GM19240 (cell line): ENCODE measurements around the gene RPS27L.
A peak's percentile ranks its signal among the peaks of the same experiment; 100 is the strongest.

Source experiments
- DNase-seq: peaks from one replicate; pipeline ENCODE4 v3.0.0; 2011; ENCODE audit warnings: low spot score; ENCODE audit not compliant: insufficient read length

RPS27L gene

DNA sequence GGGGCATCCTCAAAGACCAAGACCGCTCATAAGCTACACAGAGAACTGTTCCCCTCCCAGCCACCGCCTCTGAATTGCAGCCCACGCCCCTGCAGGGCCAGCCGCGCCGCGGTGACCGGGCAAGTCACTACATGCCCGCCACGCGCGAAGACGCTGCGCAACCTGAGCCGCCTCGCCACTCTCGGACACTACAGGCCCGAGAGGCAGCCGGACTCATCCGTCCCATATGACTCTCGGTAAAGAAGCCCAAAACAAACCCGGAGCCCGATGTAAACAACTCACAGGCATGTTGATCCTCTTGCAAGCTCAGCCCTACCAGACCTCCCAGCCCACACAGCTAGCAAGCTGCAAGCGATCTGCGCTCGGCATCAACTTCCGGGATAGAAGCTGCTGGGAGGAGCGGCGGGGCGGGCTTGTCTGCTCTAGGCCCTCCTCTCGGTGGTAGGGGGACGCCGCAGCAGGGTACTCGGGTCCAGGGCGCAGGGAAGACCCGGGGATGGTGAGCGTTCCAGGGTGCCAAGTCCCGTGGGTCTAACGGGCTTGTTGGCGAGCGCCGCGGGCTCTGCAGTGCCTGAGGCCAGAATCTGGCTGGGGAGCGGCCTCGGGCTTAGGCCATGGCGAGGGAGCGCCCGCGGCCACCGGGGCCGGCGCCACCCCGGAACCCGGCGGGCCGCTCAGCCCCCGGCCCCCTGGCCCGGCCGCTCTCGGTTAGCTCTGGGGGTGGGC, at the start of gene RPS27L:
TSS of gene RPS27L (minus strand) at position 360 of the 726 bp plus-strand sequence. CDS start at position 288, 72 bp downstream.
- peak; percentile 85 for DNase-seq

DNA sequence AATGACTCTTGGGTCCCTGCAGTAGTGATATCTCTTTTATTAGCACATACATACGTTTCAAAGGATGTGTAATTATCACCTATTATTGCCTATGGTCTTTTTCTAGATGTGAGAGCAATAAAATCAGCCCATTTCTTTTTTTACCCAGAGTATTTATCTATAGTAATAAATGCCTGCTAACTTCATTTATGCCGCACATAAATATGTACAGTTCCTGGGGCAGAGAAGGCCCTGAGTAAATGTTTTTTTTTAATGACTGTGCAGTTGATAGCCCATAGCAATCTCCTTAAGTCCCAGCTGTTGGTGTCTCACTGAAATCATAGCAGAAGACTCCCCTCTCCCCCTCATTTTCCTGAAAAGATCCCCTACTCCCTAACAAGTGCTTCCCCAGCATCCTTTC, 48.8 kb upstream of the RPS27L start:
- DNase-seq, result no peak

DNA sequence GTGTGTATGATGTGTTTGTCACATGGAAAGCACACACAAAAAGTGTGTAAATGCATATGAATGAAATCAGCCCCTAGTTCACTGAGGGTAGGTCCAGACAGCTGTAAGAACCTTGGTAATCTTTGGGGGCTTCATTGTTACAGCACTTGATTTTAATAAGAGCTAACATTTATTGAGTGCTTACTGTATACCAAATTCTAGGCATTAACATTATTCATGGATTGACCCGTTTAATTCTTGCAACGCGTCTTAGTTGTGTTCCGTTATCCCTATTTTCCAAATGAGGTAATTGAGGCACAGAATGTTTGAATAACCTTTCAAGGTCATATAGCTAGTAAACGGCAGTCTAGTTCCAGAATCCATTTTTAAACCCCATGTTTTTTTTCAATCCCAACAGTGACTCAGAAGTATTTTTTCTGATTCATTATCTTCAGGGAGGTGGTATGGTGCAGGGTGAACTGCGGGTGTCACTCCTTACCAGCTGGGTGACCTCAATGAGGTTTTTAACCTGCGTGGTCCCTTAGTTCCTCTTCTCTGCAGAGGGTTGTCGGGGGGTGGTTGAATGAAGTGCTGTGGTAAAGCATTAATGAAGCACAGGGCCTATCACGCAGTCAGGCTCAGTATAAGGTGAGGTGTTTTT, 46.3 kb upstream of the RPS27L start:
- DNase-seq, result no peak

DNA sequence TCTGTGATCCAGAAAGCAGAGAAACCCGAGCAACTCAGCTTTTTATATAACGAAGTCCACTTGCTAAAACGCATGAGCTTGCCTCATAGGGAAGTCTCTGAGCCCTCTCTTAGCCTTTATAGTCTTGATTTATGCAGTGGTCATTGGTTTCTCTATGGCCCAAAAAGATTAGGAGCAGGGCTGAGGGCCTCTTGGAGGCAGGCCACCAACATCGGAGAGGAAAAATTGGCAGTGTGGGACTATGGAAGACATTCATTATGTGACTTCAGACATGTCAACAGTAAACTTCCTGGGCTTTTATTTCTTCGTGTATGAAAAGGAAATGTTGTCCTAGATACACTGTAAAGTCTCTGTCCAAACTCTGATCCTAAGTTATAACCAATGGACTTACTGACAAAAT, 45.6 kb upstream of the RPS27L start:
- no peak for DNase-seq

DNA sequence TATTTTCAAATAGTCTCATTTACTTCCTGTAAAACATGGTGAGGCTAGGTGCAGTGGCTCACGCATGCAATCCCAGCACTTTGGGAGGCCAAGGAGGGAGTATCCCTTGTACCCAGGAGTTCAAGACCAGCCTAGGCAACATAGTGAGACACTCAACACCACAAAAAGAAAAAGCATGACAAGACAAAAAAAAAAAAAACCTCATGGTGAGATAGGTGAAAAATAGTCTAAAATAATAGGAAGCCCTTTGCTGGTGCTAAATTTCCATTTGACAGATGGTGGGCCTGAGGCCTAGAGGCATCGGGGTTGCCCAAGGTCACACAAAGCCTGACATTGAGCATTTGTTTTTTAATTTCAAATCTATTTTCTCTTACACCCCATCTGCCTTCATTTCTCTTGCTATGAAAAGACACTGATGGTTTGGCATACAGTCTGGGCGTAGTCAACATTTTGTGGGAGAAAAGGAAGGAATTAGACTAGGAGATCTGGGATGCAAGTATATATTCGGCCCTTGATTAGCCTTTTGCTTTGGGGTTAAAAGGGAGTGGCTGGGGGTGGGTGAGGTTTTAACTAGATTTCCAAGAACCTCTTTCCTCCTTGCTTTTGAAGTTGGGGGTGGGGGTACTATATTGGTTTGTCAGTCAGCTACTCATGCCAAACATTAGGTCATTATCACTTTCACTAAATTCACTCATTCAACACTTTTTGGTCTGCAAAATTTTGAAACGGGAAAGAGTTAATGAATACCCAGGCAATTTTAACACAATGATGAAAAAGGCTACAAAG, 43.4 kb upstream of the RPS27L start:
- no peak for DNase-seq

DNA sequence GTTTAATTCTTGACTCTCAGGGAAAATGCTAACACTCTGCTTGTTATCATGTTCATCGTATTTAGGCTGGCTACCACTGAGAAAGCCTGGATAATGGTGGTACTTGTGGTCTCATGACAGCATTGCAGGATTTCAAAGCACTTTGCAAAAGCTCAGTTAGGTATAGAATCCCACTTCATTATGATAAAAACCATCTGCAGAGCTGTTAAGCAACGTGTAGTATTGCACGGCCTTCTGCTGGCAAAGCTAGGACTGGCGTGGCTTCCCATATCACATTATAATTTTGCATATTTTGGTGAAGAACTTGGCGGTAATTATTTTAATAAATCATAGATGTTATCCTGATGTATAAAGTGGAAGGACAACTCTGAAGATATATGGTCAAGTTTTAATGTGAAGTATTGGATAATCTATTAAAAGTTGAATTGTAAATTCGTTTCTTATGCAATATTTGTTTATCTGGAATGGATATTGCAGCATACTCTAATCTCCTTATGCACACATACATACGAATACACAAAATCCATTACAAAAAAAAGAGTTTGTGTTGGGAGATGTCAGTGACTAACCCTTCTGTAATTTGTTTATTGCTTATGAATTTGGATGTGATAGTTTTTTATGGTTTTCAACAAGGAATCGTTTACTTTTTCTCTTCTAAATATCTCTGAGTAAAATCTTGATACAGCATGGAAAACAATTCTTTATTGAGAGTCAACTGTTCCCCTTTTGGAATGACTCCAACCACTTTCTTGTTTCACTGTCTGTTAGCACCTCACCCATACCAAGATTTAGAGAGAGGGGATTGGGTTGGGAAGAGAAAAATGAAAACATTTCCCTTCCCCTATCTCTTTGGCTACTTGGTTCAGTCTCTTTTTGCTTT, 41.3 kb upstream of the RPS27L start:
- no peak for DNase-seq

DNA sequence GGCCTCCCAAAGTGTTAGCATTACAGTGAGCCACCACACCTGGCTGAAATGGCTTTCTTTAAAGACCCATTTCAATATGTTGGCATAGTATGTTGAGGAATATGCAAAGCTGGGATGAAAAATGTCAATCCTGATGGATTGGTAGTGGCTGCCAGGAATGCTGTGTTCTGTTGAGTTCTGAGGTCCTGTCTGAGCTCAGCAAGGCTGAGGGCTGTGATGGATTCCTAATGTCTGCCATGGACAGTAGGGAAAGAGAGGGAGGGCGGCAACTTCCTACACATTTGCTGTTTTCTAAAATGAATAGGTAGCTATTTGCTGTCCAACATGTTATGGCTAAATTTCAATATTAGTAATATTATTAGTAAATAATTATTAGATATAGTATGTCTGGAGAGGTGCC, 40.3 kb upstream of the RPS27L start:
- no peak for DNase-seq

DNA sequence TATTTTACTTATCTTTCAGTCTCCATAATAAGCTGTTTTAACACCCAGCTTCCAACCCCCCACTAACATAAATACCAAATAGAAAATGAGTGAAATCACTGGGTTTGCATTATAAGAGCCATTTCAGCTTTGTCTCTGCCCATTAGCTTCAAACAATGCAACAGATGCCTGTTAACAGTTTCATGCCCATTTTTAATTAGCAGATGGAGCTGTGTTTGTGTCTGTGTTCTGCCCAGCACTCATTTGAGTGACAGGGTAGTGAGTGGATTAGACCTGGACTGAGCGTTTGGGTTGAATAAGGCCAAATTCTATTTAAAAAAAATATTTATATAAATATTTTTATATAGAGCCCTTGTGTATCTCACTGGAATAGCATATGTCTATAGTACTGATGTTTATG, 39.6 kb upstream of the RPS27L start:
- DNase-seq, result no peak

DNA sequence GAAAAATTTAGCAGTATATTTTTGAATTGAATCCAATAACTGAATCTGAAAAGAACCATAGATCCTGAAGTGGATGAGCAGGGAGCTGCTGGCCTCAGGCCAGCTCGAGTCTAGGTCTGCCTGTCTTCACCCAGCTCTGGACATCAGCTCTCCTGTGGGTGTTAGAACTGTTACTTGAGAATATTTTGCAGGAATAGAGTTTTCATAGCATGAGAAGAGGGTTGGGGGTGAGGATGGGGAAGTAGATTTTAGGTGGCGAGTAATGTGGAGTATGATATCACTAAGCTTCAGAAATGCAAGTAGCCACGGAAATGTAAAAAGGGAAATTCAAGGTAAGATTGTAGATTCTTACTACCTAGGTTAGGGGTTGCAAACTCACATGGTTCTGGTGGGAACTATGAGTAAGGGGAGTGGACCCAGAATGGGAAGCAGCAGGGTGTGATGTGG, 38.3 kb upstream of the RPS27L start:
- DNase-seq, result no peak

DNA sequence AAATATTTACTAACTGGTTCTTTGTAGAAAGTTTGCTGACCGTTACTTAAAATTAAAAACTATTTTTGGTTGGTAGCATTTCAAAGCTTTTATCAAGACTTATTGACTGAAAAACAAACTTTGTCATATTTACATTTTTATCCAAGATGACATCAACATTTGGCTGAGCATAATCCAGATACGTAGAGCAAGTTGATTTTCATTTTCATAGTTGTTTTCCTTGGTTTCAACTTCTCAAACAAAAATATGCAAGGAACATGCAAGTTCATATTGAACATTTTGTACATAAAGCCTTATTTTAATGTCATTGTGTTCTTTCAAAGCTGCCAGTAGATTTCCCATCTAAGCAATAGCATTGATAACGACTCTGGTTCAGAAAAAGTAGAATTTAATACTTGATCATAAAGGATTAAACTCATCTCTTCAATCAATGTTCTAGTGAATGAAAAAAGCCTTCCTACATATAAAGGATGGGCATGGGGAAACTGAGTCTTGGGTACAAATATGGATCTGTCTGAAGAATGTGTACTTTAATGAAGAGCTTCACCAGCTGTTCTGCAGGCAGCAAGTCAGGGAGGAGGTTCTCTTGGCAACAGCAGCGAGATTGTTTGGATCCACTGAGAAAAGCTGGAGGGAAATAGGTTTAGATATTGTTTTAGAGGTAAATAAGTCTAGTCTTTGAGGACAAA, 37.7 kb upstream of the RPS27L start:
- DNase-seq, result no peak

DNA sequence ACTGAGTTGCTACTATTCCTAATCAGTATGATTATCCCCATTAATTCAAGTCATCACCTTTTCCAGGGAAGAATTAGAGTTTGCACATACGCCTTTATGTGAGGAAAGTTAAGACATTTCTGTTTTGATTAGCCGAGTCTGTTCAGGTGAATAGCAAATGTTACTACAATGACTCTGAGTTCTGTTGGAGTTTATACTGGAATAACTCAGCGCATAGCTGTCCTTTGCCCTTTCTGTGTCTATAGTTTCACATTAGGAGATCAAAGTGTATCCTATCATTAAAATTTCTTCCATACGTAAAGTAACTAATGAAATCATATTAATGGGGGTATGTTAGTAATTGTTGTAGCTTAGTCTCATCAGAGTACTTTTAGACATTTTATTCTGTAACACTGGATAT, 37.0 kb upstream of the RPS27L start:
- DNase-seq, result no peak

DNA sequence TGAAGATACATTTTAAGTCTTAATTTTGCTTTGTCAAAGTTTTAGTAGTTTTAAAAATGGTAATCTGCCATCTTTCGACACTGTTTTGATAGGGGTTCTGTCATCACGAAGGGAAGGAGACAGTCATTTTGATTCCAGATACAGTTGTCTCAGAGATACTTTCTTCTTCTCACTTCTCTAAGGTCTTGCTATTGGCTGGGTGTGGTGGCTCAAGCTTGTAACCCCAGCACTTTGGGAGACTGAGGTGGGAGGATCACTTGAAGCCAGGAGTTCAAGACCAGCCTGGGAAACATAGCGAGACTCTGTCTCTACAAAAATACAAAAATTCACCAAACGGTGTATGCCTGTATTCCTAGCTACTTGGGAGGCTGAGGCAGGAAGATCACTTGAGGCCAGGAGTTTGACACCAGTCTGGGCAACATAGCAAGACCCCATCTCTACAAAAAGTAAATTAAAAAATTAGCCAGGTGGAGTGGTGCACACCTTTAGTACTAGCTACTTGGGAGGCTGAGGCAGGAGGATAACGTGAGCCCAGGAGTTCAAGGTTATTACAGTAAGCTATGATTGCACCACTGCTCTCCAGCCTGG, 35.4 kb upstream of the RPS27L start:
- DNase-seq, result no peak

DNA sequence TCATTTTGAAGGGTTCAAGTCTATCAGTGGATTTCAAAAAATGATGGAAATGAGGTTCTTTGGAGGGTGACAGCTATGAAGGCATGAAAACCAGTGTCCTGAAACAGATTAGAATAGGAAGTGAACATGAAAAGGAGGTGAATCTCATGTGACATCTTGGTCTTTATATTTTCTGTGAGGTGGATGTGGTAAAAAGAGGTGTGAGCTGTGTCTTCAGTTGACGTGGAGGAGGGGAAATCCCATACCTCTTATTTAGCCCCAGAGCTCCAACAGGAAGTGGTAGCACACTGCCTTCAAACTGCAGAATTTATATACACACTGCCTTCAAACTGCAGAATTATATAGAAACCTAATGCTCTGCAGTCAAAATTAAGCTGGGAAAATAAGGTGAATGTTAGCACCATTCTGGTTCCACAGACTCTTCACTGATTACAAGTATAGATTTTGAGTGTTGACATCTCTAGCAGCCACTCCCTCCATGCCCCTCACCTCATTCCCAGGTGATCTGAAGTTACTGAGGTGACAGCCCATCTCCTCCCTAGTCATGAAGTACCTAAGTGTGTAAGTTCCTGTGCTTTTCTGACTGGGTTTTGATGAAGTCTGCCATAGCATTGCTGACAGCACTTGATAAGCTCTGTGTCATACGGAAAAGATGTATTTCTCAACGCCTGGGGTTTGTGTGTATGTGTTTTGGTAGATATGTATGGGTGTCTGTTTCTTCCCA, 34.8 kb upstream of the RPS27L start:
- no peak for DNase-seq

DNA sequence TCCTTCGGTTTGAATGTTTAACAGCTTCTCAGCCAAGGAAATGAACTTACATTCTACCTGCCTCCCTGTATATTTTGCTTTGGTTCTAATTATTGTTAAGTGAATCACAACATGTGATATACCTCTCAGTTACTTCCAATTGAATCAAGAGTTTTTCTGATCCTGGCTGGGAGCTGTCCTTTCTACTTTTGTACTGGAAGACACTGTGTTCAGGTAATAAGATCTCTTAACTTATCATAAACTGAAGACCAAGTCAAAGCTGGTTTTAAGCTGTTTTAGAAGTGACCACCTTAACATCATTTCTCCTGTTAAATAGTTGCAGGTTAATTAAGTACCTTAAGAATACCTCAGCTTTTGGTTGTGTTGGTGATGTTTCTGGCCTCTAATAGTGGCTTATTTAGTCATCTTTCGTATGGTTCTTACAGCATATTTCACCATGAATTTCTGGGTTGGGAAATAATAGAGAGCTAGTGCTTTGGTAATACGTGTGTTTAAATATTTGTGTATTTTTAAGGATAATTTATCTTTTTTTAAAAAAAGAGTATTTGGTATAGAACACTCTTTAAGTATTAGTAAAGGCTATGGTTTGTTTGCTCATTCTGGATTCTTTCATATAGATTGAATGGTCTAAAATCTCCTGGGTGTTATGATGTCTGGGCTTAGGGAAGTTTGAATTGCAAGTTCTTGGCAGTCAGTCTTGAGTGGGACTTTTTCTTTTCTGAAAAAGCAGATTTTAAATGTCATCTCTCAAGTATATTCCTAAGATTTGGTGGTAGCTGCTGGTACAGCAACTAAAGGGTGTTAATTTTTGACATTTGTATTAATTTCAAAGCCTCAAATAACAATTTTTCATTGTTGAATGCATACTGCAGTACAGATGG, 33.7 kb upstream of the RPS27L start:
- DNase-seq, result no peak

DNA sequence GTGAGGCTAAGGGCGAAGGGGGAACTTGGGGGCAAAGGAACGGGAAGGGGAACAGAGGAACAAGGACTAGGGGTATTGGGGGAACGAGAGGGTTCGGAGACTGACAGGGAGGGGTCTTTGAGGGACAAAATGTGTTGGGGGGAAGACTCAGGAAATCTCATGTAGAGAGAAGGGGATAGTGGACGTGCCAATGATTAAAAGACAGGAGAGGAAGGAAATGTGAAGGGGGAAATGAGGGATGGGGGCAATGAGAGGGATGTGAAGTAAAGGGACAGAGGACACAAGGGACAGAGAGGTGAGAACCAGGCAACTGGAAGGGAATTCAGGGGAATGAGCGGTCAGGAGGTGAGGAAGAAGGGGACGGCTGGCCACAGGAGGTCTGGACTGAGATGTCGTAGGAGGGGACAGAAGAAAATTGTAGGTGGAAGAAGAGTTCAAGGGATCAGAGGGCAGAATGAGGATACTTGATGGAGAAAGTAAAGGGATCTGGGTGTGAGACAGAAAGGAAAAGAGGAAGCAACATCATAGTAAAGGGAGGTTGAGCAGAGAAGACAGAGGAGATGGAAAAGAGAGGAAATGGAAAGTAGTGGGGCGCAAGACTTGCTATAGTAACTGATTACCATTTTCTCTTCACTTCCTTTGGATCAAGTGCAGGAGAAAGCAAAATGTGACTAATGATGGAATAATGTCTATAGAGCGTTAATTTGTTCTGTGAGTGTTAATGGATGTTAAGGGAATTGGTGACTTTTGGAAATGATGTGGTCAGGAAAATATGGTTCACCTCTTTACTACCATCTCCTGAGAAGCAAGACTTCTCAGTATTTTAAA, 32.9 kb upstream of the RPS27L start:
- no peak for DNase-seq

DNA sequence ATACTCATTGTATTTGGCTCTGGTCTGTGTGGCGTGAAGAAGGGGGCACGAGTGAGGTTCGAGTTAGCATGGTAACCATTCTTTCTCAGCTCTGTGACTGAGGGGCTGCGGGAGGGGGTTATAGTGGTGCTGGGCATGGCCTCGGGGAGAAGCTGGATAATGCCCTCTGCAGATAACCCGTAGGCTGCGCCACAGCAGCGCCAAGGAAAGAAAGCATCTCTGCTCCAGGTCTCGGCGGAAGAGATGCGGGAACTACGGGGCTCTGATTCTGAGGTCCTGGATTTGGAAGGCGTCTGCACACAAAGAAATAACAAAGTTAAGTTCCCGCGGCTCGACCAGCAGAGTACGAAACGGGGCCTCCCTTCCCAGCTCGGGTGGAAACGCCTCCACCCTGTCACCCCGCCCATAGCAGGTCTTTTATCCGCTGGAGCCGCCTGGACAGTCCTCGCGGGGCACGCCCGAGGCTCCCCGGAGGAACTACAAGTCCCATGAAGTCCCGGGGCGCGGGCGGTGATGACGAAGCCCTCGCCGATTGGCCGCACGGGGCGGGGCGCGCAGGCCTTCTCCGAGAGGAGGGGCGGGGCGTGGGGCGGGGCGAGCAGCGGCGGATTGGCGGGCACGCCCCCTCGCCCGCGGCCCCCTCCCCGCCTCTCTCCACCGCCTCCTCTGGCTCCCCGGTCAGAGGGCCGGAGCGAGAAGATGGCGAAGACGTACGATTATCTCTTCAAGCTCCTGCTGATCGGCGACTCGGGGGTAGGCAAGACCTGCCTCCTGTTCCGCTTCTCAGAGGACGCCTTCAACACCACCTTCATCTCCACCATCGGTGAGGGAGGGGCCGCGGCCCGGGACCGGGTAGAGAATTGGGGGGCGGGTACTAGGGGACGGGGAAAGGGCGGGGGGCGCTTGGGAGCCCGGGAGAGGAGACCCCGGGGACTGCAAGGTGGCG, 31.9 kb upstream of the RPS27L start, which contains the start of gene RAB8B:
TSS of gene RAB8B (plus strand) at position 681 of the 946 bp plus-strand sequence. CDS start at position 700, 19 bp downstream.
- DNase-seq, result peak; percentile 47
